Neural progenitor cell (in vitro differentiated cells): ENCODE measurements around the gene YTHDC1. TPM values are rescaled to one million over a fixed set of nuclear protein-coding genes. Genes with fewer than 3 reads are reported as not detected.

Source experiments
- DNase-seq: peaks from one replicate; pipeline ENCODE4 v3.0.0-alpha.2; 2016; ENCODE audit warnings: low spot score
- H2AFZ ChIP-seq: fragments of 200-600 bp; sonication (generic); replicated peaks from 2 replicates; pipeline ENCODE4 v1.6.1; 2016; ENCODE audit warnings: antibody characterized with exemption
- H3F3A ChIP-seq: fragments of 200-600 bp; sonication (generic); 2 replicates; pipeline ENCODE4 v1.6.1; 2016; ENCODE audit warnings: antibody characterized with exemption, low read depth
- H3K27ac ChIP-seq: fragments of 200-600 bp; sonication (generic); 2 replicates; pipeline ENCODE4 v1.5.1; 2016; ENCODE audit warnings: mild to moderate bottlenecking
- H3K27me3 ChIP-seq: fragments of 200-600 bp; sonication (generic); 2 replicates; pipeline ENCODE4 v1.6.1; 2016; ENCODE audit warnings: mild to moderate bottlenecking, moderate library complexity
- H3K36me3 ChIP-seq: fragments of 200-600 bp; sonication (generic); 2 replicates; pipeline ENCODE4 v1.5.1; 2016
- H3K4me1 ChIP-seq: fragments of 200-600 bp; sonication (generic); 2 replicates; pipeline ENCODE4 v1.6.1; 2016; ENCODE audit warnings: mixed run types
- H3K4me2 ChIP-seq: fragments of 200-600 bp; sonication (generic); 2 replicates; pipeline ENCODE4 v1.6.1; 2016
- H3K4me3 ChIP-seq: fragments of 200-600 bp; sonication (generic); 2 replicates; pipeline ENCODE4 v1.5.1; 2016
- H3K79me2 ChIP-seq: fragments of 200-600 bp; sonication (generic); 2 replicates; pipeline ENCODE4 v1.6.1; 2016; ENCODE audit warnings: low read depth
- H3K9ac ChIP-seq: fragments of 200-600 bp; sonication (generic); 2 replicates; pipeline ENCODE4 v1.6.1; 2016
- H3K9me3 ChIP-seq: fragments of 200-600 bp; sonication (generic); 2 replicates; pipeline ENCODE4 v1.5.1; 2016; ENCODE audit warnings: low read depth
- H4K20me1 ChIP-seq: fragments of 200-600 bp; sonication (generic); 2 replicates; pipeline ENCODE4 v1.6.1; 2016; ENCODE audit warnings: low read depth
- H3K27ac Mint-ChIP-seq: 3 replicates; pipeline ENCODE4 v1.8.0; 2021; ENCODE audit warnings: mixed read lengths
- H3K27me3 Mint-ChIP-seq: 2 replicates; pipeline ENCODE4 v1.8.0; 2022; ENCODE audit warnings: low read depth, mild to moderate bottlenecking, inconsistent platforms, moderate library complexity, mixed read lengths; ENCODE audit not compliant: insufficient read depth
- H3K36me3 Mint-ChIP-seq: 3 replicates; pipeline ENCODE4 v1.8.0; 2021; ENCODE audit warnings: mixed read lengths
- H3K4me1 Mint-ChIP-seq: 3 replicates; pipeline ENCODE4 v1.8.0; 2021; ENCODE audit warnings: mixed read lengths
- H3K4me3 Mint-ChIP-seq: 3 replicates; pipeline ENCODE4 v1.8.0; 2021; ENCODE audit warnings: mild to moderate bottlenecking, moderate library complexity, mixed read lengths
- H3K9me3 Mint-ChIP-seq: 3 replicates; pipeline ENCODE4 v1.8.0; 2020; ENCODE audit warnings: mixed read lengths
- EZH2 ChIP-seq: fragments of 200-600 bp; sonication (generic); IDR thresholded peaks from 2 replicates; pipeline ENCODE4 v1.6.1; 2017; ENCODE audit warnings: antibody characterized with exemption, mild to moderate bottlenecking, moderate library complexity
- EZH2phosphoT487 ChIP-seq: fragments of 200-600 bp; sonication (generic); IDR thresholded peaks from 2 replicates; pipeline ENCODE4 v1.6.1; 2017; ENCODE audit warnings: antibody characterized with exemption
- total RNA-seq: library from RNA; depleted of rRNA; stranded (reverse); fragments of >200 nt; gene quantifications from 2 replicates; pipeline ENCODE4 v1.2.3, GENCODE V29; 2015; ENCODE audit warnings: low replicate concordance
- TF ChIP-seq, protein P1 (sequence below): fragments of 200-600 bp; sonication (generic); IDR thresholded peaks from 2 replicates; pipeline ENCODE4 v1.5.1; 2017; ENCODE audit warnings: antibody characterized with exemption, mild to moderate bottlenecking

Gene YTHDC1
- total RNA-seq, 1 donor from 2014 or later, result 108 TPM

DNA sequence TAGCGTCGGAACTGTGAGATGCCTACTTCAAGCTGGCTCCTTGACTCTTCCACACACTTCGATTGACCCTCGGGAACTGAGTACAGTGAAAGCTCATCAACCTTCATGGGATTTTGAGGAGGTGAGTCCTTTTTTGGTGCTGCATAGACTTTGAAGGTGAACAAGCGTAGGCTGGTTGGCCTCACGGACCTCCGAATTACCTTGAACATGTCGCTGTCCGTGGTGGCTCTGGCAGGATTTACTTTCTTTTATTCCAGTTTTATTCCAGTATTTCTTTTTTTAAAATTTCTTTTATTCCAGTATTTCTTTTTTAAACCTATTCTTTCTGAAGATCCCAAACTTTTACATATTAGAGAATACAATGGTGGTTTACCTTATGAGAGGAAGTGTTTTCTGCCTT, 45.2 kb downstream of the YTHDC1 start:
- no peaks in the 10 kb centered on the region for H3K79me2 ChIP-seq
- TF ChIP-seq, protein P1, sequence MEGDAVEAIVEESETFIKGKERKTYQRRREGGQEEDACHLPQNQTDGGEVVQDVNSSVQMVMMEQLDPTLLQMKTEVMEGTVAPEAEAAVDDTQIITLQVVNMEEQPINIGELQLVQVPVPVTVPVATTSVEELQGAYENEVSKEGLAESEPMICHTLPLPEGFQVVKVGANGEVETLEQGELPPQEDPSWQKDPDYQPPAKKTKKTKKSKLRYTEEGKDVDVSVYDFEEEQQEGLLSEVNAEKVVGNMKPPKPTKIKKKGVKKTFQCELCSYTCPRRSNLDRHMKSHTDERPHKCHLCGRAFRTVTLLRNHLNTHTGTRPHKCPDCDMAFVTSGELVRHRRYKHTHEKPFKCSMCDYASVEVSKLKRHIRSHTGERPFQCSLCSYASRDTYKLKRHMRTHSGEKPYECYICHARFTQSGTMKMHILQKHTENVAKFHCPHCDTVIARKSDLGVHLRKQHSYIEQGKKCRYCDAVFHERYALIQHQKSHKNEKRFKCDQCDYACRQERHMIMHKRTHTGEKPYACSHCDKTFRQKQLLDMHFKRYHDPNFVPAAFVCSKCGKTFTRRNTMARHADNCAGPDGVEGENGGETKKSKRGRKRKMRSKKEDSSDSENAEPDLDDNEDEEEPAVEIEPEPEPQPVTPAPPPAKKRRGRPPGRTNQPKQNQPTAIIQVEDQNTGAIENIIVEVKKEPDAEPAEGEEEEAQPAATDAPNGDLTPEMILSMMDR, result no peak
- TF ChIP-seq EZH2, result no peak
- TF ChIP-seq EZH2phosphoT487, result no peak
- H3K4me1 ChIP-seq, result no peaks in the 10 kb centered on the region
- H3K4me3 ChIP-seq, result no peak overlapping the region
- no peaks in the 10 kb centered on the region for H4K20me1 ChIP-seq
- H2AFZ ChIP-seq, result no peak overlapping the region
- Mint-ChIP-seq H3K4me3 (no peak overlapping the region), H3K4me1 (no peaks in the 10 kb centered on the region), H3K27me3 (peaks cover 2% of the 10 kb centered on the region), H3K9me3 (peaks cover 2% of the 10 kb centered on the region), H3K36me3 (no peaks in the 10 kb centered on the region), H3K27ac (no peak overlapping the region)
- H3K9me3 ChIP-seq, result no peaks in the 10 kb centered on the region
- H3K27ac ChIP-seq, result no peak overlapping the region
- no peak for DNase-seq
- H3K27me3 ChIP-seq, result no peaks in the 10 kb centered on the region
- no peak overlapping the region for H3K4me2 ChIP-seq
- H3K9ac ChIP-seq, result no peak overlapping the region
- no peaks in the 10 kb centered on the region for H3F3A ChIP-seq
- H3K36me3 ChIP-seq, result no peaks in the 10 kb centered on the region

DNA sequence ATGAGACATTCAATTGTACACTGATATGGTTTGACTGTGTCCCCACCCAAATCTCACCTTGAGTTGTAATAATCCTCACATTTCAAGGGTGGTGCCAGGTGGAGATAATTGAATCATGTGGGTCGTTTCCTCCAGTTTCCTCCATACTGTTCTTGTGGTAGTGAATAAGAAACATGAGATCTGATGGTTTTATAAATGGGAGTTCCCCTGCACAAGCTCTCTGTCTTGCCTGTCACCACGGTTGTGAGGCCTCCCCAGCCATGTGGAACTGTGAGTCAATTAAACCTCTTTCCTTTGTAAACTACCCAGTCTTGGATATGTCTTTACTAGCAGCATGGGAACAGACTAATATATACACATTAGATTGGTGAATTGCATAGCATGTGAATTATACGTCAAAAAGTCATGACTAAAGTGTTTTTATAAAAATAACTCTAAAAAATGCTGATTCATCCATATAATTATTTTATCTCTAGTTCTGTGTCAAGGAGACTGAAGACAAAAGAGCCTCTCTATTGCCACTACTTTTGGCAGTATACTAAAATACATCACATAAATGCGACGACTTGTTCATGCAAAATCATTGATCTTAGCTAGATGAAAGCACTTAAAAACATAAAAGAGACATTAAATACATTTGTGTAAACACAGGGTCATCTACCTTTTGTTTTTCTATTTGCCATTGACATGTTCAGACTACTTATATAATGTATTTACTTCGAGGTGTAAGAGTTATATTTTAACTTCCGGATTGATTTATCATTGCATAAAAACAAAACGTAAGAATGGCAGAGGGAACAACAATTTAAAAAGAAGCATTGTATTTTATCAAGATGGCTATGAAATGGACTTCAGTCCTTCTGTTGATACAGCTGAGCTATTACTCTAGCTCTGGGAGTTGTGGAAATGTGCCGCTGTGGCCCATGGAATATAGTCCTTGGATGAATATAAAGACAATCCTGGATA, 50.1 kb downstream of the YTHDC1 start:
- Histone ChIP-seq H3K4me1 (no peaks in the 10 kb centered on the region), H3K27ac (no peak overlapping the region), H4K20me1 (no peaks in the 10 kb centered on the region), H3K79me2 (no peaks in the 10 kb centered on the region), H3K9ac (no peak overlapping the region), H3K9me3 (no peaks in the 10 kb centered on the region), H3K36me3 (no peaks in the 10 kb centered on the region), H3K27me3 (no peaks in the 10 kb centered on the region), H3K4me3 (no peak overlapping the region), H3K4me2 (no peak overlapping the region), H2AFZ (no peak overlapping the region), H3F3A (no peaks in the 10 kb centered on the region)
- H3K9me3 Mint-ChIP-seq, result no peaks in the 10 kb centered on the region
- no peak overlapping the region for H3K4me3 Mint-ChIP-seq
- no peaks in the 10 kb centered on the region for H3K36me3 Mint-ChIP-seq
- TF ChIP-seq EZH2phosphoT487 (no peak), EZH2 (no peak)
- TF ChIP-seq, protein P1, result no peak
- H3K4me1 Mint-ChIP-seq, result no peaks in the 10 kb centered on the region
- no peak overlapping the region for H3K27ac Mint-ChIP-seq
- DNase-seq, result no peak
- H3K27me3 Mint-ChIP-seq, result peaks cover 2% of the 10 kb centered on the region

DNA sequence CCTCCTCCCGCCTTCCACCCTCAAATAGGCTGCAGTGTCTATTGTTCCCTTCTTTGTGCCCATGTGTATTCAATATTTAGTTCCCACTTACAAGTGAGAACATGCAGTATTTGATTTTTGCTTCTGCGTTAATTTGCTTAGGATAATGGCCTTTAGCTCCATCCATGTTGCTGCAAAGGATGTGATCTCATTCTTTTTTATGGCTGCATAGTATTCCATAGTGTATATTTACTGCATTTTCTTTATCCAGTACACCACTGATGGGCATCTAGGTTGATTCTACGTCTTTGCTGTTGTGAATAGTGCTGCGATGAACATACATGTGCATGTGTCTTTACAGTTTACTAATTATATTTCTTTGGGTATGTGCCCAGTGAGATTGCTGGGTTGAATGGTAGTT, 52.8 kb downstream of the YTHDC1 start:
- Mint-ChIP-seq H3K36me3 (no peaks in the 10 kb centered on the region), H3K9me3 (no peaks in the 10 kb centered on the region), H3K4me1 (no peaks in the 10 kb centered on the region), H3K4me3 (no peak overlapping the region), H3K27me3 (peaks cover 2% of the 10 kb centered on the region), H3K27ac (no peak overlapping the region)
- Histone ChIP-seq H3K9me3 (no peaks in the 10 kb centered on the region), H3K4me1 (no peaks in the 10 kb centered on the region), H3K27me3 (no peaks in the 10 kb centered on the region), H3F3A (no peaks in the 10 kb centered on the region), H2AFZ (no peak overlapping the region), H3K4me3 (no peak overlapping the region), H3K36me3 (no peaks in the 10 kb centered on the region), H3K79me2 (no peaks in the 10 kb centered on the region), H4K20me1 (no peaks in the 10 kb centered on the region), H3K4me2 (no peak overlapping the region), H3K9ac (no peak overlapping the region), H3K27ac (no peak overlapping the region)
- TF ChIP-seq, protein P1, result no peak
- no peak for TF ChIP-seq EZH2
- no peak for TF ChIP-seq EZH2phosphoT487
- DNase-seq, result no peak
